Liver (tissue), 9 donors: ENCODE results near the gene SLC26A11. TPM values are rescaled to one million over a fixed set of nuclear protein-coding genes. Genes with fewer than 3 reads are reported as not detected.
A peak's percentile ranks its signal among the peaks of the same experiment; 100 is the strongest.

Source experiments
- DNase-seq: peaks from one replicate; pipeline ENCODE4 v3.0.0-alpha.2; 2017; ENCODE audit warnings: low spot score
- H3K27ac ChIP-seq, 2 donors: one replicate each; pipeline ENCODE4 v1.7.0; 2013; ENCODE audit warnings: inconsistent platforms in 2 of 2, low read length in 2 of 2, control low read depth in 1 of 2, low read depth in 1 of 2, mild to moderate bottlenecking in 1 of 2
- H3K27me3 ChIP-seq, 4 donors: one replicate each; pipeline versions ENCODE4 v1.6.1 to v1.7.0; 2013; ENCODE audit warnings: low read length in 3 of 4, inconsistent platforms in 1 of 4, mild to moderate bottlenecking in 1 of 4, moderate library complexity in 1 of 4; ENCODE audit not compliant: control insufficient read depth in 4 of 4, insufficient read depth in 4 of 4
- H3K36me3 ChIP-seq, 4 donors: one replicate each; pipeline versions ENCODE4 v1.6.1 to v1.7.0; 2013; ENCODE audit warnings: low read length in 3 of 4, mild to moderate bottlenecking in 3 of 4, low read depth in 1 of 4, moderate library complexity in 1 of 4; ENCODE audit not compliant: control insufficient read depth in 4 of 4, insufficient read depth in 3 of 4
- H3K4me1 ChIP-seq, 4 donors: one replicate each; pipeline versions ENCODE4 v1.6.1 to v1.7.0; 2013; ENCODE audit warnings: low read length in 3 of 4, mild to moderate bottlenecking in 3 of 4, moderate library complexity in 1 of 4; ENCODE audit not compliant: control insufficient read depth in 4 of 4, insufficient read depth in 4 of 4
- H3K4me3 ChIP-seq, 3 donors: one replicate each; pipeline versions ENCODE4 v1.6.1 to v1.7.0; 2013; ENCODE audit warnings: low read length in 3 of 3, control low read depth in 1 of 3, low read depth in 1 of 3, mild to moderate bottlenecking in 1 of 3
- H3K9ac ChIP-seq, 2 donors: one replicate each; pipeline ENCODE4 v1.7.0; 2013; ENCODE audit warnings: low read length in 2 of 2, mild to moderate bottlenecking in 2 of 2, moderate library complexity in 2 of 2, control low read depth in 1 of 2, low read depth in 1 of 2
- H3K9me3 ChIP-seq, 4 donors: one replicate each; pipeline versions ENCODE4 v1.6.1 to v1.7.0; 2013; ENCODE audit warnings: low read length in 3 of 4; ENCODE audit not compliant: control insufficient read depth in 4 of 4
- EGR1 ChIP-seq, 2 donors: IDR thresholded peaks; 2 replicates each; pipeline ENCODE4 v1.6.1; 2016 to 2018; ENCODE audit warnings: antibody characterized with exemption in 2 of 2, low read depth in 2 of 2
- FOXA1 ChIP-seq: IDR thresholded peaks from 2 replicates; pipeline ENCODE4 v1.6.1; 2016; ENCODE audit warnings: antibody characterized with exemption
- FOXA2 ChIP-seq: IDR thresholded peaks from 2 replicates; pipeline ENCODE4 v1.6.1; 2016; ENCODE audit warnings: antibody characterized with exemption
- HNF4A ChIP-seq, 2 donors: conservative IDR thresholded peaks; 2 replicates each; pipeline ENCODE4 v1.6.1; 2016; ENCODE audit warnings: antibody characterized with exemption in 2 of 2, mild to moderate bottlenecking in 2 of 2
- NR2F2 ChIP-seq: IDR thresholded peaks from 2 replicates; pipeline ENCODE4 v1.6.1; 2016; ENCODE audit warnings: antibody characterized with exemption
- RAD21 ChIP-seq, 2 donors: IDR thresholded peaks; 2 replicates each; pipeline ENCODE4 v1.6.1; 2016; ENCODE audit warnings: antibody characterized with exemption in 2 of 2, mild to moderate bottlenecking in 2 of 2
- RXRA ChIP-seq, 2 donors: IDR thresholded peaks; 2 replicates each; pipeline ENCODE4 v1.6.1; 2017 to 2018; ENCODE audit warnings: antibody characterized with exemption in 2 of 2, mild to moderate bottlenecking in 1 of 2
- TAF1 ChIP-seq: conservative IDR thresholded peaks from 2 replicates; pipeline ENCODE4 v1.6.1; 2016; ENCODE audit warnings: antibody characterized with exemption, mild to moderate bottlenecking
- WGBS: extraction: QIAGEN DNeasy Blood & Tissue Kit; methylation state at CpG from one replicate; pipeline ENCODE4 v1.1.7; 2013; 5-methylcytosine and 5-hydroxymethylcytosine counted together
- polyA plus RNA-seq, 2 donors: library from polyadenylated mRNA; stranded (reverse) in 1 of 2; unstranded in 1 of 2; fragments of 200-250 nt in 1 of 2; fragments of >200 nt in 1 of 2; fragmentation: Nextera tagmentation in 1 of 2; extraction: Ambion mirVana in 1 of 2; gene quantifications; one replicate each; pipeline versions ENCODE4 v1.2.1 to v1.2.3, GENCODE V29; 2013 to 2015
- total RNA-seq, 2 donors: library from RNA; depleted of rRNA; stranded (reverse); fragments of >200 nt; gene quantifications; one replicate each; pipeline ENCODE4 v1.2.3, GENCODE V29; 2014
- TF ChIP-seq, protein P1 (sequence below): IDR thresholded peaks from 2 replicates; pipeline ENCODE4 v1.6.1; 2016; ENCODE audit warnings: antibody characterized with exemption
- TF ChIP-seq, protein P2 (sequence below): fragments of 150-350 bp; IDR thresholded peaks from 2 replicates; pipeline ENCODE4 v1.5.1; 2017; ENCODE audit warnings: improper control_type of control experiment, low read depth, low read length; ENCODE audit not compliant: missing input control
- TF ChIP-seq, protein P3 (sequence below): IDR thresholded peaks from 2 replicates; pipeline ENCODE4 v1.6.1; 2016; ENCODE audit warnings: antibody characterized with exemption
- TF ChIP-seq, protein P4 (sequence below): IDR thresholded peaks from 2 replicates; pipeline ENCODE4 v1.6.1; 2016; ENCODE audit warnings: antibody characterized with exemption, mild to moderate bottlenecking
- donor health status: healthy.
- donor health status: healthy.
- donor health status: healthy.
- donor health status: healthy.
- donor health status: healthy.

The SLC26A11 gene
- total and polyA plus RNA-seq, 4 donors, result 3.3 to 8.2 (median 5.6) TPM

DNA sequence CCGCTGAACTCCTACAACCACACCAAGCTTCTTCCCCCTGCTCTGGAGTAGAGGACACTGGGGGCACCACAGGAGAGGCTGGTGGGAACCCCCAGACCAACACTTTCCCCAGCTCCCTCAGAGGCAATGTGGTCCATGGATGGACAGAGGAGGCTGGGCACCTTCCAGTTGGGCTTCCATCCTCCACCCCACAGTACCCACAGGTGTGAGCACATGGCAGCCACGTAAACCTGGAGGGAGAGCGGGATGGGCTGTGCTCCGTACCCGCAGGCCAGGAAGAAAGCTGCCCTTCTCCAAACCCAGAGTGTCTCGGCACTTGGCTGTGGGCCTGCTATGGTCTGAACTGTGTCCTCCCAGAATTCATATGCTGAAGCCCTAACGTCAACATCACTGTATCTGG is 1.8 kb upstream of the SLC26A11 start:
- TF ChIP-seq, protein P1, sequence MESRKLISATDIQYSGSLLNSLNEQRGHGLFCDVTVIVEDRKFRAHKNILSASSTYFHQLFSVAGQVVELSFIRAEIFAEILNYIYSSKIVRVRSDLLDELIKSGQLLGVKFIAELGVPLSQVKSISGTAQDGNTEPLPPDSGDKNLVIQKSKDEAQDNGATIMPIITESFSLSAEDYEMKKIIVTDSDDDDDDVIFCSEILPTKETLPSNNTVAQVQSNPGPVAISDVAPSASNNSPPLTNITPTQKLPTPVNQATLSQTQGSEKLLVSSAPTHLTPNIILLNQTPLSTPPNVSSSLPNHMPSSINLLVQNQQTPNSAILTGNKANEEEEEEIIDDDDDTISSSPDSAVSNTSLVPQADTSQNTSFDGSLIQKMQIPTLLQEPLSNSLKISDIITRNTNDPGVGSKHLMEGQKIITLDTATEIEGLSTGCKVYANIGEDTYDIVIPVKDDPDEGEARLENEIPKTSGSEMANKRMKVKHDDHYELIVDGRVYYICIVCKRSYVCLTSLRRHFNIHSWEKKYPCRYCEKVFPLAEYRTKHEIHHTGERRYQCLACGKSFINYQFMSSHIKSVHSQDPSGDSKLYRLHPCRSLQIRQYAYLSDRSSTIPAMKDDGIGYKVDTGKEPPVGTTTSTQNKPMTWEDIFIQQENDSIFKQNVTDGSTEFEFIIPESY, result no peak
- TF ChIP-seq, protein P2, sequence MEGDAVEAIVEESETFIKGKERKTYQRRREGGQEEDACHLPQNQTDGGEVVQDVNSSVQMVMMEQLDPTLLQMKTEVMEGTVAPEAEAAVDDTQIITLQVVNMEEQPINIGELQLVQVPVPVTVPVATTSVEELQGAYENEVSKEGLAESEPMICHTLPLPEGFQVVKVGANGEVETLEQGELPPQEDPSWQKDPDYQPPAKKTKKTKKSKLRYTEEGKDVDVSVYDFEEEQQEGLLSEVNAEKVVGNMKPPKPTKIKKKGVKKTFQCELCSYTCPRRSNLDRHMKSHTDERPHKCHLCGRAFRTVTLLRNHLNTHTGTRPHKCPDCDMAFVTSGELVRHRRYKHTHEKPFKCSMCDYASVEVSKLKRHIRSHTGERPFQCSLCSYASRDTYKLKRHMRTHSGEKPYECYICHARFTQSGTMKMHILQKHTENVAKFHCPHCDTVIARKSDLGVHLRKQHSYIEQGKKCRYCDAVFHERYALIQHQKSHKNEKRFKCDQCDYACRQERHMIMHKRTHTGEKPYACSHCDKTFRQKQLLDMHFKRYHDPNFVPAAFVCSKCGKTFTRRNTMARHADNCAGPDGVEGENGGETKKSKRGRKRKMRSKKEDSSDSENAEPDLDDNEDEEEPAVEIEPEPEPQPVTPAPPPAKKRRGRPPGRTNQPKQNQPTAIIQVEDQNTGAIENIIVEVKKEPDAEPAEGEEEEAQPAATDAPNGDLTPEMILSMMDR, result no peak
- TF ChIP-seq TAF1, result no peak
- TF ChIP-seq HNF4A (conservative IDR thresholded peaks at IDR 0.05), result no peak
- TF ChIP-seq FOXA1, result no peak
- no peak for TF ChIP-seq RAD21 (IDR thresholded peaks at IDR 0.05)
- TF ChIP-seq, protein P3, sequence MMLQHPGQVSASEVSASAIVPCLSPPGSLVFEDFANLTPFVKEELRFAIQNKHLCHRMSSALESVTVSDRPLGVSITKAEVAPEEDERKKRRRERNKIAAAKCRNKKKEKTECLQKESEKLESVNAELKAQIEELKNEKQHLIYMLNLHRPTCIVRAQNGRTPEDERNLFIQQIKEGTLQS, result no peak
- no peak for TF ChIP-seq EGR1 (IDR thresholded peaks at IDR 0.05; ENCODE audit: low read depth in 2 of 2)
- no peak for TF ChIP-seq FOXA2
- WGBS, result 95% methylated on average over 7 of the region's 7 CpGs
- no peak for DNase-seq
- H3K9me3 ChIP-seq, result no peaks in the 10 kb centered on the region
- H3K9ac ChIP-seq, result no peak overlapping the region
- no peak overlapping the region for H3K27ac ChIP-seq
- H3K27me3 ChIP-seq, result no peaks in the 10 kb centered on the region
- H3K36me3 ChIP-seq, result peaks cover 0 to 13% (median 3%) of the 10 kb centered on the region in 4 donors
- peaks cover 0 to 21% (median 9%) of the 10 kb centered on the region in 4 donors for H3K4me1 ChIP-seq
- H3K4me3 ChIP-seq, result no peak overlapping the region

DNA sequence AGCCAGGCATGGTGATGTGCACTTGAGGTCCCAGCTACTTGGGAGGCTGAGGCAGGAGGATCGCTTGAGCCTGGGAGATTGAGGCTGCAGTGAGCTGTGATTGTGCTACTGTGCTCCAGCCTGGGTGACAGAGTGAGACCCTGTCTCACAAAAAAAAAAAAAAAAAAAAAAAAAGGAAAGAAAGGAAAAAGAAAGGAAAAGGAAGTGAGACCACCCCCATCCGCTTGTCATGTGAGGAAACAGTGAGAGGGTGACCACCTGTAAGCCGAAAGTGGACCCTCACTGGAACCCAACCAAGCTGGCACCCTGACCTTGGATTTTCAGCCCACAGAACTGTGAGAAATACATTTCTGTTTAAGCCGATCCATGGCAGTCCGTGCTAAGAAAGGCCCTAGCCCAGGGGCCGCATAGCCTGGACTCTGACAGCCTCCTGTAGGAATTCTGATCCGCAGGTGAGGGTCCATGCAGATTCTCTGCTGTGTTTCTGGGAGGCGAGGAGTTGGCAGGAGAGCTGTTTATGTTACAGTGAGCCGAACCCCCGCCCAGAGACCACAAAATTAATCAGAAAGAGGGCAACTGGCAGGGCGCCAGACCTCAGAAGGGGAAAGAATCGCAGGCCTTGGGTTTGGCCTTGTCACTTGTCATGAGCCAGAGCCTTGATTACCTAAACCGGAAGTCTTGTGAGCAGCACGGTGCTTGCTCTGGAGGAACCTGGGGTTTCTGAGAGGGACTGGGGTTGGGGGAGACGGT is 1.0 kb upstream of the SLC26A11 start:
- peak overlapping the region; percentile 59 to 80 for H3K27ac ChIP-seq
- 42% methylated on average over 15 of the region's 15 CpGs for WGBS
- TF ChIP-seq RAD21 (IDR thresholded peaks at IDR 0.05) (no peak), RXRA (IDR thresholded peaks at IDR 0.05) (no peak), NR2F2 (no peak)
- peak overlapping the region; percentile 71 to 93 (median 80) for H3K4me3 ChIP-seq
- no peaks in the 10 kb centered on the region for H3K27me3 ChIP-seq
- H3K9ac ChIP-seq, result peak overlapping the region; percentile 75 to 96
- H3K4me1 ChIP-seq, result peaks cover 0 to 21% (median 9%) of the 10 kb centered on the region in 4 donors
- peaks cover 0 to 12% (median 2%) of the 10 kb centered on the region in 4 donors for H3K36me3 ChIP-seq
- peak; percentile 50 for DNase-seq
- H3K9me3 ChIP-seq, result no peaks in the 10 kb centered on the region

DNA sequence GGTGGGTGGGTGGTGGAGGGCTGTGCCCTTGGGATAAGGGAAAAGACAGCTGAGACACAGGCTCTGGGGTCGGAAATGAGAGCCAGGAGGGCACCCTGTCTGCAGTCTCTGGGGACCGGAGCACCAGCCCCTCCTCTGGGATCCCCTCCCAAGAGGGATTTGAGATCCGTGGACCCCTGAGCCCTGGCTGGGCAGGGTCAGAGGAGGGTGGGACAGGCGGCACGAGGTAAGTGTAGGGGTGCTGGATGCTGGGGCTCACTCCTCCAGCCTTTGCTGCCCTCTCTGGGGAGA is 519 bp upstream of the SLC26A11 start:
- peaks cover 0 to 8% (median 2%) of the 10 kb centered on the region in 4 donors for H3K36me3 ChIP-seq
- TF ChIP-seq, protein P4, sequence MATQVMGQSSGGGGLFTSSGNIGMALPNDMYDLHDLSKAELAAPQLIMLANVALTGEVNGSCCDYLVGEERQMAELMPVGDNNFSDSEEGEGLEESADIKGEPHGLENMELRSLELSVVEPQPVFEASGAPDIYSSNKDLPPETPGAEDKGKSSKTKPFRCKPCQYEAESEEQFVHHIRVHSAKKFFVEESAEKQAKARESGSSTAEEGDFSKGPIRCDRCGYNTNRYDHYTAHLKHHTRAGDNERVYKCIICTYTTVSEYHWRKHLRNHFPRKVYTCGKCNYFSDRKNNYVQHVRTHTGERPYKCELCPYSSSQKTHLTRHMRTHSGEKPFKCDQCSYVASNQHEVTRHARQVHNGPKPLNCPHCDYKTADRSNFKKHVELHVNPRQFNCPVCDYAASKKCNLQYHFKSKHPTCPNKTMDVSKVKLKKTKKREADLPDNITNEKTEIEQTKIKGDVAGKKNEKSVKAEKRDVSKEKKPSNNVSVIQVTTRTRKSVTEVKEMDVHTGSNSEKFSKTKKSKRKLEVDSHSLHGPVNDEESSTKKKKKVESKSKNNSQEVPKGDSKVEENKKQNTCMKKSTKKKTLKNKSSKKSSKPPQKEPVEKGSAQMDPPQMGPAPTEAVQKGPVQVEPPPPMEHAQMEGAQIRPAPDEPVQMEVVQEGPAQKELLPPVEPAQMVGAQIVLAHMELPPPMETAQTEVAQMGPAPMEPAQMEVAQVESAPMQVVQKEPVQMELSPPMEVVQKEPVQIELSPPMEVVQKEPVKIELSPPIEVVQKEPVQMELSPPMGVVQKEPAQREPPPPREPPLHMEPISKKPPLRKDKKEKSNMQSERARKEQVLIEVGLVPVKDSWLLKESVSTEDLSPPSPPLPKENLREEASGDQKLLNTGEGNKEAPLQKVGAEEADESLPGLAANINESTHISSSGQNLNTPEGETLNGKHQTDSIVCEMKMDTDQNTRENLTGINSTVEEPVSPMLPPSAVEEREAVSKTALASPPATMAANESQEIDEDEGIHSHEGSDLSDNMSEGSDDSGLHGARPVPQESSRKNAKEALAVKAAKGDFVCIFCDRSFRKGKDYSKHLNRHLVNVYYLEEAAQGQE, result no peak
- H3K4me1 ChIP-seq, result peaks cover 0 to 21% (median 9%) of the 10 kb centered on the region in 4 donors
- no peak for DNase-seq
- no peaks in the 10 kb centered on the region for H3K27me3 ChIP-seq
- H3K27ac ChIP-seq, result peak overlapping the region; percentile 59 to 80
- peak overlapping the region; percentile 75 to 96 for H3K9ac ChIP-seq
- peak overlapping the region; percentile 71 to 93 (median 80) for H3K4me3 ChIP-seq
- WGBS, result 3% methylated on average over 5 of the region's 5 CpGs
- no peaks in the 10 kb centered on the region for H3K9me3 ChIP-seq
